NCI-H1105 (cell line): ENCODE data around the gene CCDC12.
"Not testable (repeated sequence)": the region's sequence is repeated elsewhere in the genome, so short reads cannot be mapped to it uniquely, and the experiment has no call there.

Experiments
- DNase-seq: peaks from one replicate; lab custom pipeline; 2025; lab: John Stamatoyannopoulos, UW

The CCDC12 gene

DNA sequence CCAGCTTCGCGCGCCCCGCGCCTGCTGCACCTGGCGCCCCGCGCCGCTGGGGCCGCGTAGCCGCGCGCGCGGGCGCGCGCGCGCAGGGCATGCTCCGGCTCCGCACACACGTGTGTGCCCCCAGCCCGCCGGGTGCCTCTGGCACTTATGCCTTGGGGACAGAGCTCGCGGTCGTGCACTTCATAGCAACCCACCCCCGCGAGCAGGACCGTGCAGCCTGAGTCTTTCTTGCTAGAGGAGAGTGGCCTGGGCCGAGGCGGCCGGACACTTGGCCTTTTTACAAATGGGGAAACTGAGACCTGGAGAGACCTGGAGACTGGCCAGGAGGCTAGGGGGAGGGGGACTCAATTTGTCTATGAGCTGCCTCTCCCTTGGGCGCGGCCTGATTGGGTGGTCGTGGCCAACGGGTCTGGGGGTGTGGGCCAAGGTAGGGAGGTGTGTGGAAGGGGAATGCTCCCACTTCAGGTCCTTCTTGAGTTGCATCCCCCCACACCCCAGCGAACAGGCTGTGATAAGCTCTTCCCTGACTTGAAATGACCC is 3.5 kb upstream of the CCDC12 start:
- no peak for DNase-seq

DNA sequence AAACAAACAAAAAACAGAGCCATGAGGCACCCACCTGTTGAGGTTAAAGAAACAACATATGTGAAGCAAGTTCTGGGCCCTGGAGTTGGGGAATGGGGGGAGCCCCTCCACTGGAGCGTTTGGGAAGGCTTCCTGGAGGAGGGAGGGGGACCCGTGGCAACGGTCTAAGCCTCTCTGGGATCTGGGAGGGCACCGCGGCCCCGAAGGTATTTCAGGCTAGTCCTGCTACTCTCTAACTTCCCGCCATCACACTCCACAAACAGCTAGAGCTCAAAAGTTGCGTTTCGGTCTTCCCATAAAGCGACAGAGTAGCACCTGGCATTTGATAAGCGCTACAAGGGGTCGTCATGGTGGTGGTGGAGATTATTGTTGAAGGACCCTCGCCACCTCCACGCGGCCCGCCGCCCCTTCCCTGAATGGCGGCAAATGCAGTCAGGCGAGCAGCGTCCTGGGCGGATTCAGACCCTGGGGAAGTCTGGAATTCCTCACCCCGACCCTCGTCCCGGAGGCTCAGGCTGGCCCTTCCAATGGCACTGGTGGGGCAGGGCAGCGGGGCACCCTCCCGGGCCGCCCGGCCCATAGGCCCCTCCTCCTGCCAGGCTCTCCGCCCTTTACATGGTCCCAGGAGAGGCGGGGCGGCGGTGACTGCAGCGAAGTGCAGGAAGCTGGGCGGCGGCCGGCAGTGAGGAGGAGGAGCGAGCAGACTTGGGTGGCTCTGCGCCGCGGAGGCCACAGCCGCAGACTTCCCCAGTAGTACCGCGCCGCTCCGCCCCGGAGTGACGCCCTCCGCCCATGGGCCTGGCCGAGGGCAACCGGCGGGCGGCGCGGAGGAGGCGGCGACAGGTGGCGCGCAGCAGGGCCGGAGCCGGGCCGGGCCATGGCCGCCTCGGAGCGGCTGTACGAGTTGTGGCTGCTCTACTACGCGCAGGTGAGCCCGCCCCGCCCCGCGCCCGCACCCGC is 2.7 kb upstream of the CCDC12 start, which contains the start of gene NBEAL2:
Gene NBEAL2 (plus strand): TSS at position 682 of the 960 bp plus-strand sequence. CDS start 196 bp downstream, at position 878.
- peak; percentile 73 for DNase-seq

DNA sequence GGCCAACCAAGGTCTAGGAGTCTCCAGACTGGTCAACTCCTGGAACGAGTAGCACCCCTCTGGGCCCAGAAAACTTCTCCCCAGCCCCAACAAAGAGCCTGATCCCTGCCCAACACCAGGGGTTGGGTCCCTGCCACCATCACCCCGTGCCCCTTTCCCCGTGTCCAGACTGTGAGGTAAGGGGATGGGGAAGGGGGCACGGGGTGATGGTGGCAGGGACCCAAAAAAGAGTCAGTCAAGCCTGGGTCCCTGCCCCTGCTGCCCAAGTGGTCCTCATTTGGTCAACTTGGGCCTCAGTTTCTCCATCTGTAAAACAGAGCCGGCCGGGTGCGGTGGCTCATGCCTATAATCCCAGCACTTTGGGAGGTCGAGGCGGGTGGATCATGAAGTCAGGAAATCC is 1.8 kb upstream of the CCDC12 start:
- DNase-seq: no peak

DNA sequence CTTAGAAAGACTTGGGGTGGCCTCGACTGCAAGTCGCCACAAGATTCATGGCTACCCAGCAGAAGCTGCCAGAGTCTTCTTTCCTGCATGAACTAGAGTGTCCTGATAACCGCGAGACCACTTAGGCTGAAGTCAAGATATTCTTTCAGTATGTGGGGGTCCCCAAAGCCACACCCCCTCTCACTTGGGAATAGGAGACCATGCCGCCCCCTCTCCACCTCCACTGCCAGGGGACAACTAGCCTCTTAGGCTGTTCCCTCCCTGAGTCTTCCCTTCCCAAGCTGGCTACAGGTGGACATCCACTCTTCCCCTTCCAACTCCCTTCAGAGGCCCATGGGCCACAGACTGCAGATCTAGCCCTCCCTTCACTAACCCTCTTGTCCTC is 1.3 kb upstream of the CCDC12 start:
- DNase-seq: no peak

DNA sequence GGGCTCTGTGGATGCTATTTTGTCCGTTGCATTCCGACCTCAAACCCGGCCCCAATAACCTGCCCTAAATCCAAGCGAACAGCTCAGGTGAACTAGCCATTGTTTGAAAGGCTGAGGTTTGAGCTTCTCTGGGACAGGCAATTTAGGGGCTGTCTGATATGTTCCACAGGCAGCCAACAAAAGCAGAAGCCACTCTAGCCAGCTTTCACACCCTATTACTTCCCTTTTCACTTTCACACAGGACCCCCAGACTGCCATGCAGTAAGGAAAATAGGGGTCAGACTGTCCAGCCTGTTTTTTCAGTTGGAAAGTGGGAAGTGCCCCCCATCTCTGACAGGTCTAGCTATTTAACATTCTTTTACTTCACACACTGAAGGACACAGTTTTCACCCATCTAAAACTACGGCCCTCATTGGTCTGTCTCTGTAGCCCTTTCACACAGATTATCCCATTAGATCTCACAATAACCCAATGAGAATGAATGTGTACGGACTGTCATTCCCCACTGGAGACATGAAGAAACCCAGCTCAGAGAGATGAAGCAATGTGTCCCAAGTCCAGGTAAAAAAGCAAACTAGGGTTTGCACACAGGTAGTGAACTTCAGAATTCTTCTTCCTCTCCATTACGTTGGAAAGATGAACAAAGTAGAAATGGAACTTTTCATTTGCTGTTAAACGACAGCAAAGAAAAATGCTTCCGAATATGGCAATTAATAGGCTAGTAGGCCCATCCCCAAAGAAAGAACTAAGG is 1.9 kb downstream of the CCDC12 start:
- no peak for DNase-seq

DNA sequence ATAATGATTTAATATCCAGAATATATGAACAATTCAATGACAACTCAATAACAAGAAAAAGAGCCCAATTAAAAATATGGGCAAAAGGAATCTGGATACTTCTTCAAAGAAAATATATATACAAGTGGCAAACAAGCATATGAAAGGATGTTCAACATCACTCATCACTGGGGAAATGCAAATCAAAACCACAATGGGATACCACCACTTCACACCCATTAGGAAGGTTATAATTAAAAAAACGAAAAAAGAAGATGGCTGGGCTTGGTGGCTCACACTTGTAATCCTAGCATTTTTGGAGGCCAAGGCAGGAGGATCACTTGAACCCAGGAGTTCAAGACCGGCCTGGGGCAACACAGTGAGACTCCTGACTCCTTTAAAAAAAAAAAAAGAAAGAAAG is 4.1 kb downstream of the CCDC12 start:
- no peak for DNase-seq

DNA sequence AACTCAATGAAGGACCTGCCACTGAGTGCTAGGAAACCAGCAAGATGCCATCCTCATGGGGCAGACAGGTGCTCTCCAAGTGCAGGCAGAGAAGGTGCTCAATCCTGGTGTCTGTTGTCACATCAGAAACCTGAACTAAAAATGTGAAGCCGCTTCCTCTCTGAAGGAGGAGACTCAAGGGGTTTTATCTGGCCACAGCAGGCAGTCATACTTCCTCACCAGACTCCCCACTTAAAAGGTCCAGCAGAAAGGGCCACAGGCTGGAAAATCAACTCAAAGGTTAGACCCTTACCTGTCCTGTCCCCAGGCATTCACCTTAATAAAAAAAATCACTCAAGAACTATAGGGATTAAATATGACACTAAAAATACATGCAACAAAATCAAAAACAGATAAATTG is 4.8 kb downstream of the CCDC12 start:
- DNase-seq: no peak

DNA sequence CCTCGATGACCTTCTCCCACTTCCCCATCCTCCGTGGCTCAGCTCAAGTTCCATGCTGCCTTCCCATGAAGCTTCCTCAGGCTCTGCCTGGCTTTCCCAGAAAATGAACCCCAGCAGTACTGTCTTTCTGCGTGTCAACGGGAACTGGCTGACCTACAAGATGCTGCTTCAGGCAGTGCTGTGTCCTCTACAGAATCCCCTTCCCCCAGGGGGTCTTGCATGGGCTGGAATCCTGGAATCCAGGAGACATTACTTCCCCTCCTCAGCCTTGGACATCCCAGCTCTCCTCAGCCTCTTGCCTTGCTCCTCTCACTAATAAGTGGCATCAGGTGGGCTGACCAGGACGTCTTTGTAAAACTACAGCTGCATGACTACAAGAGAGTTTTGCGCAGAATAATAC is 5.4 kb downstream of the CCDC12 start:
- DNase-seq: no peak

DNA sequence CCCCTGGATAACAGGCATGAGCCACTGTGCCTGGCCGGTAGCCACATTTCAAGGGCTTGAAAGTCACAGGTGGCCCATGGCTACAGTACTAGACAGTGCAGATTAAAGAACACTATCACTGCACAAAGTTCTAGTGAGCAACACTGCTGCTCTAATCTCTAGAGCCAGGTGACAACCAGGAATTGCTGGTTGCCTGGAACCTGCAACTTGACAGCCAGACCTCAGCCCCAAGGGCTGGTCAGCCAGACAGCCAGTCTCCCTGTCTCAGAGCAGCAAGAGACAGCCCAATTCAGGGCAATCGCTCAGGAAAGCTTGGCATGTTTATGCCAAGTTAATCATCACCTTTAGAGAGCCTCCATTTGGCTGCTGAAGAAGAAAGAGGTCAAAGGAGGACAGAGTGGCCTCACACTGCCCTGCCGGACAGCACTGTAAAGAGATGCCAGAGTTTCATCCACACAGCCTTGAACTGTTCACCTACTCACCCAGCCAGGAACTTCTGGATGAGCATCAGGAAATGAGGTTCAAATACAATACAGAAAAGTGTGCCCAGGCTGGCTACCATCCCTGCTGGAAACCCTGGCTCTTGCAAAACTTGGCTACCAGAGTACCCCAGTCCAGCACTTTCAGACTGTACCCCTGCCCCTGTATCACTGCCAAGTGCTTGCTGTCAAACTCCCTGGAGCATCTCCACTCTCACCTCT is 6.0 kb downstream of the CCDC12 start:
- DNase-seq: no peak

DNA sequence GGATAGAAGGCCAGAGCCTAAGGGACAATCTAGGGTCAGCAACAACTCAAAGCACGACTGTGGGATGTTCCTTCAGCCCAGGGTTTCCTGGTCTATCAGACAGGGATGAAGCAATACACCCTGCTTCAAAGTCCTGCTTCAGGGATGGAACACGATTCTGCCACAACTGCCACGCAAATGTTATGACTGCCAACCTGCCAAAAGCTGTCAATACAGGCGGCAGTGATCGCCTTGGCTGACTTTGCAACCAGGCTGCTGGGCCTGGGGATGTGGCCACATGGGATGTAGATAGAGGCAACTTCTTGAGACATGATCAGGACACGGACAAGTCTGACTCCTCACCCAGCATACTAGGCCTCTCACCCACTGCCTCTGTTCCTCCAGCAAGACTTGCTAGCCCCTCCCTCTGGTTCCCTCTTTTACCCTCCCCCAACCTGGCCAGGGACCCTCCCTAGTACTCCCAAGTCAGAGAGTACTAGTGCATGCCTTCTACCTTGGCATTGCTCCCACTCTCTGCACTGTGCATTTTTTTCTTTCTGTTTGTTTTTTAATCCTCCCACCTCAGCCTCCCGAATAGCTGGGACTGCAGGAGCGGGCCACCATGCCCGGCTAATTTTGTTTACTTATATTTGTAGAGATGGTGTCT is 7.6 kb downstream of the CCDC12 start:
- DNase-seq: no peak

DNA sequence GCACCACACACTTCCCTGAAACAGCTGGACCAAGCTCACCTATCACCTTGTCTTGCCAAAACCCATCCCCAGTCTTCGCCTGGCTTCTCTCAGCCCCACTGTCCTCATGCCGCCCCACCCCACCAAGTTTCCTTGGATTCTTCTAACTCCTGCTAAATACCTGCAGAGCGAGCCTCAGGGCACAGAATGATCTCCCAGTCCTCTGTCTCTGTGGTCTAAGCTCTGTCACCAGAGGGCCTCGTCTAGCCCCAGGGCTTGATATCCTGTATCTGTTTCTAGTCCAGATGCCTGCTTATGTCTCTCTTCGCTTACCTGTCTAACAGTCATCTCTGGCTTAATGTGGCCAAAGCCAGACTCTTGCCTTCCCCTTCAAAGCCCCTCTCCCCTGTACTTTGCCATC is 9.7 kb downstream of the CCDC12 start:
- no peak for DNase-seq

DNA sequence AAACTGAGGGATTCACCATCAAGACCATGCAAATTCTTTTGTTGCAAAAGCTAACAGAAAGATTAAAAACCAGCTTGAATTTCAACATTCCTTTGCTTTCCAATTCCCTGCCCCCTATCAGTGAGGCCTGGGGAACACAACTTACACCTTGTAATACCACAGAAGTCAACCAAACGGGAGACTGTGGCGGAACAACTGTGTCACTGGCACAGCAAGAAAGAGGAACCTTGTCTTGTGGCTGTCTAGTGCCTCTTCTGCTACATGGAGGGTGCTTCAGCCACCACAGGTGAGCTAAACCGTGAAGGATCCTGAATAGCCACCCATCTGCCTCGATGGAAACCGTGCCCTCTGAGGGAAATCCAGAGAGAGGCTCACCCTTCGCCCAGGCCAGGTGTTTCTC is 11.4 kb downstream of the CCDC12 start:
- no peak for DNase-seq

DNA sequence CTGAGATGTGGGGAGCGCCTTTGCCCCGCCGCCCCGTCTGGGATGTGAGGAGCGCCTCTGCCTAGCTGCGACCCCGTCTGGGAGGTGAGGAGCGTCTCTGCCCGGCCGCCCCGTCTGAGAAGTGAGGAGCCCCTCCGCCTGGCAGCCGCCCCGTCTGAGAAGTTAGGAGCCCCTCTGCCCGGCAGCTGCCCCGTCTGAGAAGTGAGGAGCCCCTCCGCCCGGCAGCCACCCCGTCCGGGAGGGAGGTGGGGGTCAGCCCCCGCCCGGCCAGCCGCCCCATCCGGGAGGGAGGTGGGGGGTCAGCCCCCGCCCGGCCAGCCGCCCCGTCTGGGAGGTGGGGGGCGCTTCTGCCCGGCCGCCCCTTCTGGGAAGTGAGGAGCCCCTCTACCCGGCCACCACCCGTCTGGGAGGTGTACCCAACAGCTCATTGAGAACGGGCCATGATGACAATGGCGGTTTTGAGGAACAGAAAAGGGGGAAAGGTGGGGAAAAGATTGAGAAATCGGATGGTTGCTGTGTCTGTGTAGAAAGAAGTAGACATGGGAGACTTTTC is 12.4 kb downstream of the CCDC12 start:
- not testable (repeated sequence) for DNase-seq

DNA sequence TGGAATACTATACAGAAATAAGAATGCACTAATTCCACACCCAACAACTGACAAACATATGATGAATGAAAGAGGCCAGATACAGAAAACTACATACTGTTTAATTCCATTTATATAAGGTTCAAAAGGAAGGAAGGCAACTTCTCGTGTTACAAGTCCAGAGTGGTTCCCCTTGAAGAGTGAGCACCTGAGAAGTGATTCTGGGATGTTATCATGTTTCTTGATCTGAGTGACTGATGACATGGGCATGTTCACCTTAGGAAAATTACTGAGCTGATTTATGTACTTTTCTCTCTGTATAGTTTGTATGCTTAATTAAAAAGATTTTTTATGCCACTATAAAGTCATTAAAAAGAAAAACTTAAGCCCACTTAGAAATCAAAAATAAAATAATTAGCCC is 13.6 kb downstream of the CCDC12 start:
- DNase-seq: no peak

DNA sequence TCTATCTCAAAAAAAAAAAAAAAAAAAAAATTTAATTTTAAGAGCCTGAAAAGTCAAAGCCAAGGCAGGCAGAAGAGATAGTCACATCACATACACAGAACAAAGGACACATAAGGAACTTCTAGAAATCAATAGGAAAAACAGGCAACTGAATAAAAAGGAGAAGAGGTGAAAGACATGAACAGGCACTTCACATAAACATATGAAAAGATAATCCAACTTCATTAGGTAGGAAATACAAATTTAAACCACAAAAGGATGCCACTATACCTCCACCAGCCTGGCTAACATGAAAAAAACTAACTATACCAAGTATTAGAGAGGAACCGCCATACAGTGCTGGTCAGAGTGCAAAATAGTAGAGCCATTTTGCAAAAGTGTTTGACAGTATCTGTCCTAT is 14.1 kb downstream of the CCDC12 start:
- no peak for DNase-seq

DNA sequence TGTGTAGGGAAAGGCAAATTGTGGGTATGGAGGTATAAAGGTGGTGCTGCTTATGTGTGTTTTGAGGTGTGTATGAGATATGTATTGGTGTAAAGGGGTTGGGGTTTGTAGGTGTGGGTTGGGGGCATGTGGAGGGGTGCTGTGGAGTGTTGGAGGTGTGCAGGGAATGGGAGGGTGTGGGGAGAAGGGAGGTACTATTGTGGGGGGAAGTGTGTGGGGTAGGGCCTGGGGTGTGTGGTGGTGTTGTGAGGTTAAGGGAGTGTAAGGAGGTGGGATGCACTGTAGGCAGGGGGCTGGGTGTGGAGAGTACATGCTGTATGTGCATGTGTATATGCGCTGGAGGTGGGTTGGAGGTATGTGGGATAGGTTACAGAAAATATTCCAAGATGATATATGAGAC is 15.7 kb downstream of the CCDC12 start:
- DNase-seq: no peak

DNA sequence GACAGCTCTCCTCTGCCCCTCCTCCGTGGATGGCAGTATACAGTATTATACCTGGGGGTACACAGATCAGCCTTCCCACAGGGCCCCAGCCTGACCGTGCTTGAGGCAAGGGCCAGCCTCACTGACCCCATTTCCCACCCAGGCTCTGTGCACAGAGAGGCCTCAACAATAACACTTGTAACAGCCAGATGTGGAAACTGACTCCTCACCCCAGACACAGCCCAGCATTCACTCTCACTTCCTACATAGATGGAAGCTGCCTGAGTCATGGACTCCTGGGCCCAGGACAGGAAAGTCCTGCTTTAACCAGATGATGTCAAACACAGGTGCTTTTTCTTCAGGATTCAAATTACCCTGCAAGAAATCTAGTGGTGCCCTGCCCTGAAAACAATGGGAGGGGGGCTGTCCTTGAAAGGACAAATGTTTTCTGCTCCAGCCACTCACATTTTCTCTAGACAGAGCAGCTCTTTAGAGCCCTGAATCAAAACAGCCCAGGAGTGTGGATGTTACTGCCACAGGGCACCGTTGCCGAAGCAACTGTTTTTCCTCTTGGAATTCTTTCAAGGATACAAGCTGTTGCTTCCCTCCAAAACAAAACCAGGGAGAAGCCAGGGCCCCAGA is 16.4 kb downstream of the CCDC12 start:
- no peak for DNase-seq

DNA sequence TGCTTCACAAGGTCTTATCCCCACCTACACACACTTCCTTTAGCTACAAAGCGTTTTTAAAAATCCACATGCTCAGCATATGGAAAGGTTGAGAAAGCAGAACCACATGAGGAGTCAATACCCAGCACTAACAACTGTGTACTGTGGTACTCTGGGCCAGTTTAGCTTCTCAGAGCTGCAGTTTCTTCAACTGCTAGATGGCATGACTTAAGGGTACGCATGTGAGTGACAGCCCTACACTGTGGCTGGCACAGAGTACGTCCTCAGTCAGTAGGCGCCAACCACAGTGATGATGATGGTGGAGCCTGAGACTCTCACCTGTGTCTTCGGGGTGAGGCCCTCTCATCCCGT is 17.4 kb downstream of the CCDC12 start:
- DNase-seq: no peak

DNA sequence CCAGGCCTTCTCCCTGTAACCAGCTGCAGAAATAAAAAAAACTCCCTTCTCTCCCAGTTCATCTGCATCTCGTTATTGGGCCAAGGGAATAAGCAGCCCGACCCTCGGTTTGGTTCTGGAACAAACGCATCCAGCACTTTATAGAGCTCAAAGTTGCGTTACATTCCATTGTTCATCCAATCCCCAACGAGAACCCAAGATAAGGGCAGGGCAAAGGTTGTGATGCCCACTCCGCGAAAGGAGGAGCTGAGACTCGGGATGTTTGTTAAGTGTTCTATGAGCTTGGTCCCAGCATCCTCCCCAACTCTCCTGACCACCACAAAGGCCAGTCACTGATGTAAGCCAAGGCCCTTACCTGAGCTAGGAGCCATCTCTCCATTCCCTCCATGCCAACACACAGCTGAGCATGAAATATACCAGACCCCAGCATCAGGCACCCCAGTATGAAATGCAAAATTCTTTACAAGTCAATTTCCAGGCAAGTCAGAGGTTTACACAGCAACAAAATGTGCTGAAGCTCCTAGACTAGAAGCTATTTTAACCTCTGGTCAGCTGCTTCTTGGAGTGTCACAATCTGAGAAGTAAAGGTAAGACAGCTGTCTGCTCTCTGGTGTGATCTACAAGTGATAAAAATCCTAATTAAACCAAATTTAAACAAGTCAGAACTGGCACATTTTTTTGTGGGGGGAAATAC is 17.9 kb downstream of the CCDC12 start:
- DNase-seq: no peak

DNA sequence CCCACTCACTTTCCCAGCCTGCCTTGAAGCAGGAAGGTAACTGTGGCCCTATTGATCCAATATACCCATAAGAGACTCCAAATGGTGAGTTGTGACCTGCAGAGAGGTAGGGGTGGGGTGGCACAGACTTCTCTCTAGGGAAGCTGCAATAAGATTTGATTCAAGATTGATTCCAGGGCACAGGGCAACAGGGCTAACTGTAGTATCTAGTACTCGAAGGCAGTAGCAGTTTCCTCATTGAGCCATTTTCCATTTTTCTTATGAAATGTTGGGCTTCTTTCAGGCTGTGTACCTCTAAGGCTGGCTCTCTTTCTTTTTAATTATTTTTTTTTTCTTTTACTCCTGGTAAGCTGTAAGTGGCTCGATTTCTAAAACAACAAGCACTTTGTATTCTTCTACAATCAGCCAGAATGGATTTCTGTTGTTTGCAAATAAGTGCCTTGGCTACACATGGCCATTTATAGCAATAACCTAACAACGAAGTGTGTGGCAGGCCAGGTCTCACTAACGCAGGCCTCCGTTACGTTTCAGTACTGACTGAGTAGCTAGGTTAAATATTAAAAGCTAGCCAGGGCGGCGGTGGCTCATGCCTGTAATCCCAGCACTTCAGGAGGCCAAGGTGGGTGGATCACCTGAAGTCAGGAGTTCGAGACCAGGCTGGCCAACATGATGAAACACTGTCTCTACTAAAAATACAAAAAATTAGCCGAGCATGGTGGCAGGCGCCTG is 19.3 kb downstream of the CCDC12 start:
- DNase-seq: no peak
